ENCODE data around the gene CCDC102B. TPM values are rescaled to one million over a fixed set of nuclear protein-coding genes. Genes with fewer than 3 reads are reported as not detected.
"Not testable (repeated sequence)": the region's sequence is repeated elsewhere in the genome, so short reads cannot be mapped to it uniquely, and the experiment has no call there.

The CCDC102B gene
- total RNA-seq, 2 experiments from 2014 or later, result 0.90 to 1.4 TPM

DNA sequence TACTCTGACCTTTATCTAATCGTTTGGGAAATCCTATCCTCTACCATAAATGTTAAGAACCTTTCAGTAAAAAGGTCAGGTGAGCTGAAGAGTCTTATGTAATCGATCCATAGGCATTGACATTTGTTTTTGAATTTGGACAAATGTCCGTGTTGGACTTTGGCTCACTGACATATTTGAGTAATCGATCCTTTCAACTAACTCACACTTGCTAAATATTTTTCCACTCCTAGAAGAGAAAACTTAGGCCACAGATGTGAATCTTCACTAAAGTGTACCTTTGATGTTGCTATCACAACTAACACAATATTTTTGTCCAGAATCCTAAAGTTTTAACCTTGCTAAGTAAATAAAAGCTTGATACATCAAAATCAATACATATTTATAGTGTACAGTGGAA lies 89.5 kb downstream of the CCDC102B start:
- ChIA-PET CTCF (no interaction called here), POLR2A (no interaction called here)

DNA sequence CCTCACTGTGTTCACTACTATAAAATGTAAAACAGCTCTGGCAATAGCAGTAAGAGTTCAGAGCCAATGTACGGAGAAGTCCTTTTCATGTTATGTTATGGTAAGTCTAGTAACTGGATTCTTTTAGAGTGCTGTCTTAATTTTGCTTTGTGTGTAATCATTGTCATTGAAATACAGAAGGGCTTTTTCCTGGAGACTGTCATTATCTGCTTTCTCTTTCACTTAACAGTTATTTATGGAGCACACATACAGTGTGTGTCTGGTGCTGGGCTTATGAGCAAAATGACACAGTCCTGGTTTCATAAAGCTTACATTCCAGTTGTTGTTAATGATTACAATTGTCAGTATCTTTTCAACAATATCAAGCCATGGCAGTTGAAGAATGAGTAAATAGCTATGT lies 95.5 kb downstream of the CCDC102B start:
- CTCF ChIA-PET, result no interaction called here
- POLR2A ChIA-PET, result no interaction called here

DNA sequence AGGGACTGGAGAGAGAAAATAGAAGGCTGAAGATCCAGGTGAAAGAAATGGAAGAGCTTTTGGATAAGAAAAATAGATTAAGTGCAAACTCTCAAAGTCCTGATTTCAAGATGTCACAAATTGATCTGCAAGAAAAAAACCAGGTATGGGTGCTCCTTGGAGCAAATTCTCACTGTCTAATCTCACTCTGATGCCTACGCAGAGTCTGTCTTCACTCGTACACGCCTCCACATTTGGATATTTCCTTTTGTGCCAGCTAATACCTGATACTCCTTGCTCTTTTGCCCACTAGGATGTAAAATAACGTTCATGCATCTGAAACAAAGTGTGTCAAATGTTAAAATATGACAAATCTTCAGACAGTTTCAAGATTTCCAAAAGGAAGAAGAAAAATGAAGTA lies 99.4 kb downstream of the CCDC102B start:
- ChIA-PET CTCF (no interaction called here), POLR2A (no interaction called here)

DNA sequence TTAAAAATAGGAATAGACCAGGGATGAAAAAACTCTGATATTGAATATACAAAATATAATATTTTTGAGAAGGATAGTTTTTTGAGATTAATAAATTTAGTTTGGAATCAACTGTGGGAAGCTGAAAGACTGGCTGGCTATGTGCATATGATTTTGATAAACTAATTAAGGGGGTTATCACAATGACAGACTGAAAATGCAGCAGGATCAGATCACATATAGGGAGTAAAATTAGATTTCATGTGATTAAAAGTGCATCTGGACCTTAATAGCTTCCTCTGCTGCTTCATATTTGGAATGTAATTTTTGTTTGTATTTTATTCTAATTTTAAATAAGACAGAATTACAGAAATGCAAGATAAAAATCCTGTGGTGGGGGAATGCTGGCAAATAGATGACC lies 111.7 kb downstream of the CCDC102B start:
- CTCF ChIA-PET, result no interaction called here
- POLR2A ChIA-PET, result no interaction called here

DNA sequence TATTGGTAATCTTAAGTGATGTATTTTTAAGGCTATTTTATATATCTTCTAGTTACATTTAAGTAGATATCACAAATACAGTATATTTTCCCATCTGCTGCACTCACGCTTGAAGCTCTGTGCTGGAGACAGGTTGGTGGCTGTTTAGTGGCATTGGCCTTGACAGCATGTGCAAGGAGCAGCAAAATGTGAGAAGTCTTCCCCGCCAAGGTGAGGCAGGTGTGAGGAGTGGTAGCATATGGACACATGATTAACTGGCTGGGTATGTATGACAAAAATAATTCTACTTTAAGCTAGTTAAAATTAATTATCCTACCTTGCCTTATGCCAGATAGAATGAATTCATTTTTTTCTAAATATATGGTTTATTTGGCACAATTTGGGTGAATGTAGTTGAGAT lies 117.2 kb downstream of the CCDC102B start:
- ChIA-PET POLR2A (no interaction called here), CTCF (no interaction called here)

DNA sequence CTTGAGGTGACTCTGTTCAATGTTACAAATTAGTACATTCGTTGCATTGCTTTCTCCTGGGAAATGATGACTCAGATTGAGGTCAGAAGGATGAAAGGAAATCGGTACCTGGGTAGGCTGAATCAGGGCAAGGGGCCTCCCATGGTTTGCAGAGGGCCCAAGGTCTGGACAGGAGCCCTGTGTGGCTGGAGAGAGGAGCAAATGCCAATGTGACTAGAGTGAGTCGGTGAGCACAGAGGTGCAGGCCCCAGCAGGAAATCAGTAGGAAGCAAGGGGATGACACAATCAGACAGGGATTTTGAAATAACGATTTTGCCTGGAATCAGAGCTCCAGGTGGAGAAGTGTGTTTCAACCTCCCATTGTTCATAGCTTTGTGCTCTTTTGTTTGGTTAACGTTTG lies 118.9 kb downstream of the CCDC102B start:
- ChIA-PET POLR2A (no interaction called here), CTCF (no interaction called here)

DNA sequence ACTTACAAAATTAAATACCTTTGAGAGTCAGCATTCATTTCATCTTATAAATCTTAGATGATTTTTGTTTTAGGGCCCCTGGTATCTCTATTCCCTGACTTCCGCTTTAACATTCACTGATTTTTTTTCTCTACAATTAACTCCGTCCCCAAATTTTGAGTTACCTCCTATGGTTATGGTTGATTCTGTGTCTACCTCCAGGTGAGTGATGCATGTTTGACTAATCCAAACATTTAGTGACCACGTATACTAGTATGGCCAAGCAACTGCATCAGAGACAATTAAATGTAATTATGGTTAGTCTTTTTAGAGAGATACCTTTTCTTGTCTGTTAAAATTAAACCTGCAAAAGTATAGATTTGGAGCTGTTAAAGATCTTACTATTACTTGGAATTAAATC lies 120.3 kb downstream of the CCDC102B start:
- CTCF ChIA-PET, result no interaction called here
- POLR2A ChIA-PET, result no interaction called here

DNA sequence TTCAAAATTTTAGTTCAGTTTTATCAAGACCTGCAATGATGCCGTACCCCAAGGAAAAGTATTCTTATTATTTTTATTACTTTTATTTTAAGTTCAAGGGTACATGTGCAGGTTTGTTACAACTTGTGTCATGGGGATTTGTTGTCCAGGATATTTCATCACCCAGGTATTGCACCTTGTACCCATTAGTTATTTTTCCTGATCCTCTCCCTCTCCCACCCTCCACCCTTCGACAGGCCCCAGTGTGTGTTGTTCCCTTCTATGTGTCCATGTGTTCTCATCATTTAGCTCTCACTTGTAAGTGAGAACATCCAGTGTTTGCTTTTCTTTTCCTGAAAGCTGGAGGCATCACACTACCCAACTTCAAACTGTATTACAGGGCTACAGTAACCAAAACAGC lies 122.0 kb downstream of the CCDC102B start:
- POLR2A ChIA-PET, result no interaction called here
- CTCF ChIA-PET, result no interaction called here

DNA sequence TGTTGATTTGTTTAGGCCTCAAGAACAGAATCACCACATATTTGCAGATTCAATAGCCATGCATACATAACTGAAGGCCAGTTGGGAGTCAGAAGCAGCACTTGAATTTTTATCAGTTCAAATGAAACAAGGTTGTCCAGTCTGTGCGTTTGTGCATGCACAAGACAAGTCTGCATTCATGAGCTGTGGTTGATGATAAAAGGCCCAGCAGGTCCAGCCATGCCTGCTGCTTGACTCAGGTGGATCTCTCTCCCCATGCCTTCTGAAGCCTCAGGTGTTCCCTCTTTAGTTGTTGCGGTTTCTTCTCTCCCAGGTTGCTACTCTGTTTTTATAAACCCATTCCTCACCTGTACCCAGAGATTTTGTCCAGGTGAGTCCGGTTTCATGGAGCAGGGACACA lies 124.5 kb downstream of the CCDC102B start:
- CTCF ChIA-PET, result no interaction called here
- POLR2A ChIA-PET, result no interaction called here

DNA sequence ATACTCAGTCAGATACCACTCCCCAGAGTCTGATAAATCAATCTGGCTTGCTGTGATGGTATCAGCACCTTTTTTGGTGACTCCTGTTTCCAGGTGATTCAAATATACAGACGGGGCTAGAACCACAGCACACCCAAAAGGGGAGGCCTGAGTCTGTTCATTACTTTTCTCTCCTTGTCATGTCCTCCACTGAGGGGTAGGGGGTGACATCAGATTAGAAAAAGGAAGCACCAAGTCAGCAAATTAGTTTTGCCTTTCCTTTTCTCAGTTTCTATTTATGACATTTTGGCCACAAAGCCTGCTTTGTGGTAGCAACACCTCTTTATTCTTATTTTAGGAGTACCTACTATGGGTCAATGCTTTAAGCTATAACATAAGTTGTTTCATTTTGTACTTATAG lies 127.4 kb downstream of the CCDC102B start:
- POLR2A ChIA-PET, result no interaction called here
- CTCF ChIA-PET, result no interaction called here

DNA sequence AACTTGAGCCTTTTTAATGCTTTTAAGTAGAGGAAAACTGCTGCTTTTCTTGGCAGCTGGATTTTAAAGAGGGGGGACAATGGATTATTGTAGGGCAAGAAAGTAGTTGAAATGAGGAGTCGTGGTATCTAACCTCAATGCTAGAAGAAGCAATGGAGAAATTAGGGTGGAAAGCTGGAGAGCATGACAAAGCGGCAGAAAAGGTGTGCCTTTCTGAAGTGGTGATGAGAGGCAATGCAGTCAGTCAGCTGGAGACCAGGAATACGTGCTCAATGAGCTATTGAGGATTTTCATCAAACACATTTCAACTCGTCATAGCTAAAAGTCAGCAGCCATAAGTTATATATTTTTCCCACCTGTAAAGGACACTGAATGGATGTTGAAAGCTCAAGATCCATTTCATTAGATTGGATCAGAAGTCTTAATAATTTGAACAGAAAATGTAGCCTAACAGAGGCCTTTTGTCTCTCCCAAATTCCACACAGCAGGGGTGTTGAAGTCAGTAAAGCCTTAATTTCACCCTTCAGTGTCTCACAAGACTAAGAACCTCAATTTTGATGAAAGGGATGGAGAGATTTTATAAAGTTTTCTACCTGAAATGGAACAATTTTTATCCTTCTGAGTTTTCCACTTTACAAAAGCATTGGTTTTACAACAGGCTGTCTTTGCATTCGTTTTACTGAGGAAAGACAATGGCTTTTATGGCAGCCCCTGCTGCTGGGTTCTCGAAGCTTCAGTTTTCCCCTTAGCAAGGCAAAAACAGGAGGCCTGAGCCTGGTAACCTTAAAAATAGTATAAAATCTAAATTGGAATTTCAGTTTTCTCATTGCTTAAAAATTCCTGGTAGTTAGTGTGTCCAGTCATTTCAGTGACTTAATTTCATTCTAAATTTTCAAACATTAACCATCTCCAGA lies 131.1 kb downstream of the CCDC102B start:
- CTCF ChIA-PET, result no interaction called here
- POLR2A ChIA-PET, result no interaction called here

DNA sequence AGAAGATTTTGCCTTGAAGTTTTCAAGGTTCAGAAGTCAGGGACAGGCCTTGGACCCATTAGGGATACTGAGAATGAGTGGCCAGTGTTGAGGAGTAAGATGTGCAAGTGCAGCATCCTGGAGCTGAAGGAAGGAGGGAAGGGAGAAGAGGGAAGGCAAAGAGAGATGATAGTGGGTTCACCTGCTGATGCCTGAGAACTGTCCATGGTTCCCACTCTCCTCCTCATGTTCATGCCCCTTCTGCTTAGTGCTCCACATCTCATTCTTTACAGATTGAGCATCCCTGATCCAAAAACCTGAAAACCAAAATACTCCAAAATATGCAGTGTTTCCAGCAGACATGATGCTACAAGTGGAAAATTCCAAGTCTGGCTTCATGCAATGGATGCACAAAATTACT lies 137.8 kb downstream of the CCDC102B start:
- ChIA-PET POLR2A (no interaction called here), CTCF (no interaction called here)

DNA sequence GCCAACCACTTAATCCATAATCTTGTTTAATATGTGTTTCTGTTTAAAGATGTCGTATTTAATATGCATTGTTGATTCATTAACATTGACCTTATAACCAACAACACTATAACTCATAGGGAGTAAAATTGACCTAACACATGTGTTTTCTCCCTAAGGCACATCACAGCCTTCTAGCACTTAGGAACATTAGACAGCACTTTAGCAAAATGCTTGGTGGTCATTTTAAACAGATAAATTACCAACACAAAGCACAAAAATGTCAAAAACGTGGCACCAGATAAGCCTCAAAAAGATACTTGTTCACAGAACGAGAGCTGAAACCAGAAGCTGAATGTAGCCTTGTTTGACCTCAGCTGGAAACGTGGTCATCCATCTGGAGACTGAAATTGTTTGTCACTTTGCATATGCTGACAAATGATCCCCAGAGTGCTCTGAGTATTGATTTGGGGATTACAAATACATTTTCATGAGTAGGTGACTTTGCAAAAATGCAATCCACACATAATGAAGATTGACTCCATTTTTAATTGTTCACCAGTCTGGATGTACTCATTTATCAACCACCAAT lies 139.2 kb downstream of the CCDC102B start:
- ChIA-PET CTCF (no interaction called here), POLR2A (no interaction called here)

DNA sequence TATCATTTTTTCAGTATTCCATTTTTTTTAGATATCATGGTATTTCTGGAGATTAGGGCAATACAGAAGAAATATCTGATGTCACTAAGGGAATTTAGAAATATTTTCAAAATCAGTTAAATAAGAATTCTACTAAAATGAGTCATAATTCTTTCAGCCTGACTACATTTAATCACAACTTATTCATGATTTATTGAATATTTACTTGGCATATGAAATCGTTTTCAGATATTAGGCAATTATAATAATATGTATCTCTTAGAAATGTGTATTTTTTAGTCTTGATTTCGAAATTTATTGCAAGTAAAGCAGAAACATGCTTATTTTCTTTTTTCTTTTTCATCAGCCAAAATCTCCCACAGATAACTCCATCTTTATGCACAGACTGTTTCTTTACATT lies 142.2 kb downstream of the CCDC102B start:
- POLR2A ChIA-PET, result no interaction called here
- CTCF ChIA-PET, result no interaction called here

DNA sequence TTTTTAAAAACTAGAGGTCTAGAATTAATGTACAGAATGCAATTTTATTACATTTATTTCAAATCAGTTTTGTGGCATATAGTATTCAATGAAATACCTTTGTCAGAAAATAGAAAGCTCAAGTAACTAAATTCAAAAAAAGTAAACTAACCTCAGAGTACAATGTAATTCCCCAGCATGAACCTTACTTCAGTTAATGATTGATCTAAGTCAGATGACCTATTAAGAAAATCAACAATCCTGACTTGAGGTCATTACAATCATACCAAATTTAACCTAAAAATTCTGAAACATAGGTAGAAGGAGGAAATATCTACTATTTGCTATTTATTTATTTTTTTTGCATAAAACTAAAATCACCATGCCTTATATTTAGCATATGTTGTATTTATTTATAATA lies 142.9 kb downstream of the CCDC102B start:
- POLR2A ChIA-PET, result no interaction called here
- CTCF ChIA-PET, result no interaction called here

DNA sequence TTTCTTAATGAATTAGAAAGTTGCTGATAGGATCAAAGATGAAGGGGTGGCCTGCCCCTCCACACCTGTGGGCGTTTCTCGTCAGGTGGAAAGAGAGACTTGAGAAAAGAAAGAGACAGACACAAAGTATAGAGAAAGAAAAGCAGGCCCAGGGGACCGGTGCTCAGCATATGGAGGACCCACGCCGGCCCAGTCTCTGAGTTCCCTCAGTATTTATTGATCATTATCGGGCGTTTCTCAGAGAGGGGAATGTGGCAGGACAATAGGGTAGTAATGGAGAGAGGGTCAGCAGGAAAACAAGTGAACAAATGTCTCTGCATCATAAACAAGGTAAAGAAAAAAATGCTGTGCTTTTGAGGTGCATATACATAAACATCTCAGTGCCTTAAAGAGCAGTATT lies 144.3 kb downstream of the CCDC102B start:
- CTCF ChIA-PET, result no interaction called here
- POLR2A ChIA-PET, result no interaction called here

DNA sequence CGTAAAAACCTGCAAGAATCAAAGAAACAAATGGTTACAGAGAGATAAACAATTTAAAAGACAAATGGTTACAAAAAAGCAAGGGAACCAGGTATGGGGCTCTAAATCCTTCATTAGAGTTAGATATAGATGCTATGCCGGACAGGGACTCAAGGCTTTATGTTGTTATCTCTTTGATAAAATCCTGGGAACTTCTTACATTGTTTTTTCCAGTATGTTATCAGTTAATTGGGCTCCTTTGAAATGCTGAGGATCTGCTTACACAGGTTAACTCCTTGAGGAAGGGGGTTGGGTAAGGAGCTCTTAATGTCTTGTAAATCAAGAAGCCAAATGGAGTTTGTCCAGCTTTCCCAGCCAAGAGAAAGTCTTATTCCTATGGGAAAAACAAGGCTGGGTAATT lies 146.0 kb downstream of the CCDC102B start:
- CTCF ChIA-PET, POLR2A ChIA-PET: not testable (repeated sequence)

DNA sequence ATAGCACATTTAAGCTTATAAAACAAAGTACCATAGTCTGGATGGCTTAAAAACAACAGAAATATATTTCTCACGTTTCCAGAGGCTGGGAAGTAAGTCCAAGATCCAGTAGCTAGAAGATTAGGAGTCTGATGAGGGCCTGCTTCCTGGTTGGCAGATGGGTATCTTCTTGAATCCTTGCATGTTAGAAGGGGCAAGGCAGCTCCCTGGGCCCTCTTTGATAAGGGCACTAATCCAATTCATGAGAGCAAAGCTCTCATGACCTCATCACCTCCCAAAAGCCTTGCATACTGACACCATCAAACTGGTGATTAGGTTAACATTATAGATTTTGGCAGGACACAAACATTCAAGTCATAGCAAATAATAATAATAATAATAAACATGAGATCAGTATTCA lies 146.4 kb downstream of the CCDC102B start:
- POLR2A ChIA-PET, result no interaction called here
- CTCF ChIA-PET, result no interaction called here

DNA sequence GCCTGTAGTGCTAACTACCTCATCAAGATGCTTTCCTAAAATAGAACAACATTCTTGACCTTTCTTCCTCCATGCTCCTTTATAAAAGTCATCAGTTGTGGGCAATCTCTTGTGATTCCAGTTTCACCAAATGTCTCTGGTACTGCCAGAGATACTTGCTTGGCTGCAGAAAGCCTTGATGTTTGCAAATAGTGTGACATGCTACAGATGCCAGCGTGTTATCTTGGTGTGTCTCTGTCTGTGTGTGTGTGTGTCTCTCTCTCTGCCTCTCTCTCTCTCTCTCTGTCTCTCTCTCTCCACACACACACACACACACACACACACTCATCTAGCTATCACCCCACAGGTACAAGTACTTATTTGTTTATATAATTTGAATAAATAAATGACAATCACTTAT lies 146.9 kb downstream of the CCDC102B start:
- POLR2A ChIA-PET, result no interaction called here
- CTCF ChIA-PET, result no interaction called here

DNA sequence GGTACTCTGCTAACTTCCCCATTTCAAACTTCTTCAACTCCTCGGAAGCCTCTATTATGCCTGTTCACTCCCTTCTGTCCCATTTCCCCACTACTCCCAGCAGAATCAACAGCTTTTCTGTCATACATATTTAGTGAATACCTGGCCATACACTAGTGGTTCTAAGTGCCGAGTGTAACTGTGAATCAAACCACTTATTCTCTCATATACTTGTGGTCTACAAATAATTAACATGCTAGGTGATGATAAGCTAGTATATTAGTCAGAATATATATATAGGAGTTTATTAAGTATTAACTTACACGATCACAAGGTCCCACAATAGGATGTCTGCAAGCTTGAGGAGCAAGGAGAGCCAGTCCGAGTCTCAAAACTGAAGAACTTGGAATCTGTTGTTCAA lies 150.7 kb downstream of the CCDC102B start:
- CTCF ChIA-PET, result no interaction called here
- POLR2A ChIA-PET, result no interaction called here

DNA sequence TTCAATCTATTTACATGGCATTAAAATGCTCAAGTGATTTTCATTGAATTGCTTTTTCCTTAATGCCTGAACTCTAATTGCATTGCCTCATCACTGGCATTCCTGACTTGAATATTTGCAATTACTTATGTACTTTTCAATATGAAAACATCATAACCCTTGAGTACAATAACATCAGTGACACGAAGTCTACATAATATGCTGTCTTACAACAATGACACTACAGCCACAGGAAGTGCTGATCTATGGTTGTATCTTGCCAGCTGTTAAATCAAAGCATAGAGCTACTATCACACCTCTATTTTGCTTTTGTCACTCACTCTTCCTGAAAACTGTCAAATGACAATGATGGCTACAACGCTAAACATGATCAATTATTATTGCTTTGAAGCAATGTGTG lies 156.9 kb downstream of the CCDC102B start:
- ChIA-PET POLR2A (no interaction called here), CTCF (no interaction called here)

DNA sequence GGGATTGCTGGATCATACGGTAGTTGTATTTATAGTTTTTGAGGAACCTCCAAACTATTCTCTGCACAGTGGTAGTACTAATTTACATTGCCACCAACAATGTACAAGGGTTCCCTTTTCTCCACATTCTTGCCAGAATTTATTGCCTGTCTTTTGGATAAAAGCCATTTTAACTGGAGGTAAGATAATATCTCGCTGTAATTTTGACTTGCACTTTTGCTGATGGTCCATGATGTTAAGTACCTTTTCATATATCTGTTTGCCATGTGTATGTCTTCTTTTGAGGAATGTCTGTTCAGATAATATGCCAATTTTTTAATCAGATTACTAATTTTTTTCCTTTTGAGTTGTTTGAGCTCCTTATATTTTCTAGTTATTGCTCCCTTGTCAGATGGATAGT lies 158.8 kb downstream of the CCDC102B start:
- ChIA-PET CTCF (no interaction called here), POLR2A (no interaction called here)
